NCI-H82 (cell line): ENCODE results near the gene ZFR2.
"Not testable (repeated sequence)": the region's sequence is repeated elsewhere in the genome, so short reads cannot be mapped to it uniquely, and the experiment has no call there.

ENCODE experiments used
- DNase-seq: peaks from one replicate; lab custom pipeline; 2025; lab: John Stamatoyannopoulos, UW

The ZFR2 gene

DNA sequence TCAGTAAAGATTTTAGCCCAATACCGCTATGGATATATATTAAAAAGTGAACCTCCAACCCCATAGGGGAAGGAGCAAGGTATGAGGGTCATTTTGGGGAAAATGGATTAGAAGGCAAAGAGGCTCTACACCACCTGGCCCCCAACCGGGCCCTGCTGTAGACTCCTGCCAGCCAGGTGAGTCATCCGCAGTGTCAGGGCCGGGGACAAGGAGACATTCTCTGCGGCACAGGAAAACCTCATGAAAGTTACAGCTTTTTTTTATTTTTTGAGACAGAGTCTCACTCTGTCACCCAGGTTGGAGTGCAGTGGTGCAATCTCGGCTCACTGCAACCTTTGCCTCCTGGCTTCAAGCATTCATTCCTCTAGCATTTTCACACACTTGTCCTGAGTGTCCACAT, 32.0 kb downstream of the ZFR2 start:
- DNase-seq, result no peak

DNA sequence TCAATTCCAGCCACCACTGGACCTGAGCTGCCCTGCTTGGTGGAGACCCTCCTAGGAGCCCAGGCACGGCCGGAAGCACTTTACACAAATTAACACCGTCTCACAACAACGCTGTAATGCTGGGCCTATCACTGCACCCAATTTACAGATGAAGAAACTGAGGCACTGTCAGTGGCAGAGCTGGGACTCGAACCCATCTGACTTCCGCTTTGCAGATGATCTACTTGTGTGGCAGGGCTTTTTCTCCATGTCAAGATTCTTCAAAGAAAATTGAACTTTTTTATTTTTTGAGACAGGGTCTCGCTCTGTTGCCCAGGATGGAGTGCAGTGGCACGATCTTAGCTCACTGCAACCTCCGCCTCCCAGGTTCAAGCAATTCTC, 33.8 kb downstream of the ZFR2 start:
- no peak for DNase-seq

DNA sequence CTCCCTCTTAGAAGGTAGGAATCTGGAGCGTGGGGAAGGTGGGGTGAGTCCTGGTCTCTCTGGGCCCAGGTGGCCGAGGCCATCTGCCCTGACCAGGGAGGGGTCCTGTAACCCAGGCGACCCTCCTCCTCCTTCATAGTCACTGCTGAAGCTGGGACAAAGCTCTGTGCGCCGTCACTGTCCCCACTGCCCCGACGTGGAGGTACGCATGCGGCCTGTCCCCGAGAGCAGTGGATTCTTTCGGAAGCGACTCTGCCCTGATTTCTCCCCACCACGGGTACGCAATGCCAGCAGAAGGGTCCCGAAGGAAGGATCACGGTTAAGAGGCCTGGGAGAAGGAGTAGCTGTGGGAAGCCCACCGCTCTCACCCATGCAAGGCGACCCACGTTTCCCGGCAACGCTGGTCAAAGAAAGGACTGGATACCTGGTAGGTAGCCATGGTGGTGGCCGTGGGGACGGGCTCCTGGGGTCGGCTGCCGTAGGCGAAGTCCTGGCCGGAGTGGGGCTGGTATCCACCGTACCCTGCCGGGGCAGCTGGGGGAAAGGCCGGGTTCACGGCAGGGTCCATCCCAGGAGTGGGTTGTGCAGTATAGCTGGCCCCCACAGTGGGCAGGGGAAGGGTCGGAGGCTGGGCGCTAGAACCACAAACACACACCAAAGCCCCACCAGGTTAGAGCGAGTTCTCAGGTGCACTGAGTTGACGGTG, 34.3 kb downstream of the ZFR2 start:
- no peak for DNase-seq

DNA sequence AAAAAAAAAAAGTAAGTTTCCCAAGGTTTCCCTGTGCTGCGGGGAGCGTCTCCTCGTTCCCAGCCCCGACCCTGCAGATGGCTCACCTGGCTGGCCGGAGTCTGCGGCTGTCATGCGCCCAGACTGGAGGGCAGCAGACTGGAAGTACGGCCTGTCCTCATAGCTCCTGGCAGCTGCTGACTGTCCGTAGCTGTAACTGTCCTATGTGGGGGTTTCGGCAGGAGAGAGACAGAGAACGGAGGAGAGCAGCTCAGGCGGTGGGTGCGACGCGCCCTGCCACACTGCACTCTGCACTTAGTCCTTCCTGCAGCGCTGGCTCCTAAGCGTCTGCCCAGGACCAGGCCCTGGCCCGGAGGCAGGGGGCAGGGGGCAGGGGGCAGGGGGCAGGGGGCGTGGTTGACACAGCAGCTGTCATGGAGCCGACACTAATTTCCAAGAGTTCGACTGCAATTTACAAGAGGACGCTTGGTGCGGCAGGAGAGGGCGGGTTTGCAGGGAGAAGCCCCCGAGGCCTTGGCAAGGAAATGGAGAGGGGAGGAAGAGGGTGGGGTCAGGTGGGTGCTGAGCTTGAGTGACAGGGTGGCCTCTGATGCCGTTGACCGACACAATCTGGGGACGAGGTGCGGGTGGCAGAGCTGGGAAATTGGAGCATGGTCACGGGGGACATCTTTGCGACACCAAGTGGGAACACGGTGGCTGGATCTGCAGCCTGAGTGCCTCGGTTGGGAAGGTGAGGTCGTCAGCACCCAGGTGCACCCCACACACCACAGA, 35.1 kb downstream of the ZFR2 start:
- DNase-seq, result no peak

DNA sequence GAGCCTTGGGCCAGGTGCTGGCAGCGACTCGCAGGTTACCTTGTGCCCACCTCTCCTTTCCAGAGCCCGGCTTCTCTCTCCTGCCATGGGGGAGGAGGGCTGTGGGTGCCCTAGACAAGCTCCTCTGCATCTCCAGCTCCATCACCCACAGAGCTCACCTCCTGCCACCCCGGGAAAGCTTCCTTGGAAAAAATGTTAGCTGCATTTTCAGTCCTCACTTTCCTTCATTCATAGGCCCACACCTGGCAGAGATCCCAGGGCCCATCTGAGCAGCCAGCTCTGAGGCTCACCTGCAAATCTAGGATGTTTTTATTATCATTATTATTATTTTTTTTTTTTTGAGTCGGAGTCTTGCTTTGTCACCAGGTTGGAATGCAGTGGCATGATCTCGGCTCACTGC, 36.8 kb downstream of the ZFR2 start:
- no peak for DNase-seq

DNA sequence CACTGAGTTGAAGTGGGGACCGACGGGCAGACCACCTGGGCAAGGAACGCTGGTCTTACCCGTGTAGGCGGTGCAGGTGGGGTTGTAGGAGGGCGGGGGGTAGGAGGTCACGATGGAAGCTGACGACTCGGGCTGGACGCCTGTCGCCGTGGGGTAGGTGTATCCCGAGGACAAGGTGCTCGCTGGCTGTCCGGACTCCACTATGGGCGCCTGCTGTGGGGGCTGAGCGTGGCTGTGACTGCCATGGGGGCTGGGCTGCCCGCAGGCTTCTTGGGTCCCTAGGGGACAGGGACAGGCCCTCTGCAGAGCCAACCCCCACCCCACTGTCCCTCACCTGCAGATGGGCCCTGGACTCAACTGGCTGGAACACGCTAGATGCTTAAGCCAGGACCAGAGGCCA, 37.2 kb downstream of the ZFR2 start:
- DNase-seq, result no peak

DNA sequence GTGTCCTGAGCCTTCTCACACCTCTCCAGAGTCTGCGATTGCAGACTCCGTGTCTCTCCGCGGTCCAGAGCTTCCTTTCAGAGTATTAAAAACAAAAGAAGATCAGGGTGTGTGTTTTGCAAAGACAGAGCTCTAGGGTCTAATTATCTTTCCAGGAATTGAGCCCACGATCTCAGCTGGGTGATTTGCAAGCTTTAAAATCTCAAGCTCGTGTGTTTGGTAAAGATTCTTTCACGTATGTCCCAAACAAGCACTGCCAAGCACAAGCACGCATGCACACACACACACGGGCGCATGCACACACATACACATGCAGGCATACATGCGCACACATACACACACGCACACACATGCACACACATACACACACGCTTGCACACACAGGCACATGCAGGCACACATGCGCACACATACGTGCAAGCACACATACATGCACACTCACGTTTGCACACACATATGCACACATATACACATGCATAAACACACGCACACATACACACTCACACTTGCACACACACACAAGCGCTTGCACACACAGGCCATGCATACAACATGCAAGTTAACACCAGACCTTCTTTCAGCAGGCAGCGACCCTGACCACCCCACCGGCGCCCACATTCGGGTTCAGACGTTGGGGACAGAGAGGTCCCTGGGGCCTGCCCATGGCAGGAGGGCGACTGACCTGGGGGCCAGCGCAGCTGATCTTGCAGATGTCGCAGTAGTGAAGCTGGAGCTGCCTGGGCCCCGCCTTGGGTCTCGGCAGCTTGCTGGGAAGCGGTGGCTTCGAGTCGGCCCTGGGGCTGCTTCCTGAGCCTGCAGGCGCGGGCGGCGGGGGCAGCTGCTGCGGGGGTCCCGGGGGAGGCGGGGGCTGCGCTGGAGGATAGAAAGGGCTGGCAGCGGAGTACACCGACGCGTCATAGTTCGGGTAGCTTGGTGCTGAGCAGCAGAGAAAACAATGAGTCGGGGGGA, 37.9 kb downstream of the ZFR2 start:
- DNase-seq, result peak; percentile 12

DNA sequence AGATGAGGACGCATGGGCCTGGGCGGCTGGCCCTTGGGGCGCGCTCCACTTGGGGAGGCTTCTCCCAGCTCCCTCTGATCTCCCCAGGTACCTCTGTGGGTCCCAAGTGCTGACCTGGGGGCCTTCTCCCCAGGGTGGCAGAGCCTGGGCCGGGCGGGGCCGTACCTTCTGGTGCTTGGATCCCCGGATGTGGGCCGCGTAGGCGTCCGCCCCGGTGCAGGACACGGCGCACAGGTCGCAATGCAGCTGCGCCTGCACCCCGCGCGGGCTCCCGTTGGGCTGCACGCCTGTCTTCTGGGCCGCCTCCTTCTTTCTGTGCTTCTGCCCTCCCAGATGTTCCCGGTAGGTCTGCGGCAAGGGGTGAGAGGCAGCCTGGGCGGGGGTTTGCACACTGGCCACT, 41.5 kb downstream of the ZFR2 start:
- no peak for DNase-seq

DNA sequence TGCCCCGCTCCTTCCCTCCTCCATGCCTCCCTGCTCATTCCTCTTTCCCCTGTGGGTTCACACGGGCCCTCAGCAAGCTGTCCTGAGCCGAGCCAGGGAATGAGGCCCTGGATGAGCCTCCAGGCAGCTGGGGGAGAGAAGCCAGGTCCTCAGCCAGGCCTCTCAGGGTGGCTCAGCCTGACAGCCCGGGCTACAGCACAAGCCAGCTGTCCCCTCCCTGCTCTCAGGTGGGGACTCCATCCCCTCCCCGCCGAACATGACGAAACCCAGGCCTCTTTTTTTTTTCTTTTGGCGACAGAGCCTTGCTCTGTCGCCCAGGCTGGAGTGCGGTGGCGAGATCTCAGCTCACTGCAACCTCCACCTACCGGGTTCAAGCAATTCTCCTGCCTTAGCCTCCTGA, 42.7 kb downstream of the ZFR2 start:
- no peak for DNase-seq

DNA sequence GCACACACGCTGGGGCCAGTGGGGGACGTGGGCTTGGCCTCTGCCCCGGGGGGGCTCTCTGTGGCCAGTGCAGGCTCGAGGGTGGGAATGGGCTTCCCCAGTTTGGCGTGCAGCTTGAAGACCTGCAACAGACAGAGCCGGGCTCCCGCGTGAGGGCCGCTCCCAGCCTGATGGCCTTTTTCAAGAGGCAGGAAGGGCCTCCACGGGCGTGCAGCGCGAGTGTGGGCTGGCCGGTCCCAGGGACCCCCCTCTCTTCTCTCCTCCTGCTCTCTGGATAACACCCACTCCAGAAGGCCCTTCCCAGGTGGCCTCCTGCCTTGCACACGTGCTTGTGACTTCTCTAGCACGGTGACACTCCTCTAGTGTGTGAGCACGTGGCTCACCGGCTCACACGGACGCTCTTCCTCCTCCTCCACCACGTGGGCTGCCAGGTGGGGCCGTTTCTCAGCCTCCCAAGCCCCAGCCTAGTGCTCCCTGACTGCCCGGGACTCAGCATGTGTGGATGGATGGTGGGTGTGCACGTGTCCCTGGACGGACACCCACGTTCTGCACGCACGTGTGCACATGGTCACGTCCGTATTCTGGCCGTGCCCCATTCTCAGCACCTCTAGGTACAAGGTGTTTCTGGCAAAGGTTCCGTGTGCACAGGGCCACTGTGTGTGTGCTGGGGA, 43.4 kb downstream of the ZFR2 start:
- DNase-seq, result no peak

DNA sequence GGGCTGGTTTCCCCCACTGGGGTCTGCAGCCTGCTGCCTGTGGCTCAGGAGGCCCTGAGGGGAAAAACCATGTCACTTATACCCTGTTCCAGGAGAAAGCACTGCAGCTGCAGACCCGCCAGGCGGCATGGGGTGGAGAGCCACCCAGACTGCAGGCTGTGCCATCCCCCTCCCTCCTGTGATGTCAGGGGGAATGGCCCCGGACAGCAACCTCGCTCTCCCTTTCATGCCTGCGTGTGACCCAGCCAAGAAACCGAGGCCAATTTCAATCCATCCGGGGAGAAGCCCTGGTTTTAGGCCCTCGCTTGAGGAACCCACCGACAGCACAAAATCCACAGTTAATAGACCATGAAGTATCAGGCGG, 45.5 kb downstream of the ZFR2 start:
- no peak for DNase-seq

DNA sequence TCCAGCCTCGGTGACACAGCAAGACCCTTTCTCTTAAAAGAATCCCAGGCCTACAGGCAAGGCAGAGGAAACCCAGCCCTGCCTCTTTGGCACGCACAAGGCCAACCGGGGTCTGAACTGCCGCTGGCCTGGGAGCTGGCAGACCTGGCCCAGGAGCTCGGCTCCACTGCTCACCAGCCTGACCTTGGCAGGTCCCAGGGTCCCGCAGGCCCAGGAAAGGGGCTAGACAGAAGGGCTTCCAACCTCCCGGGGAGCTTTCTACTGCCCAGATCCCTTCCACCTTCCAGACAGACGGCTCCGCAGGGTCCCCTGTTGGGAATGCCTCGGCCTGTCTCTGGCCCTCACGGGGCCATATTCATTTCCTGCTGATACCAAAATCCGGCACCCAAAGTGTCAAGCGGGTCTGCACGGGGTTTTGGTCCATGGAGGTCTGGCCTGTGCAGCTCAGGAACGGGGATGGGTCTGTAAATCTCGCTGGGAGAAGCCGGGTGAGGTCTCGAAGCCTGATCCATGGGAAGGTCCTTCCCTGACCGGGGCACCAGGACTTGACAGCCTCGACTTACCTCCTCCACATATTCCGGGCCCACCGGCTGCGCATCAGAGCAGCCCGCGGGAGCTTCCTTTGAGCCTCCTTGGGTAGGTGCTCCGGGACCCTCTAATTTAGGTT, 46.0 kb downstream of the ZFR2 start:
- DNase-seq, result no peak

DNA sequence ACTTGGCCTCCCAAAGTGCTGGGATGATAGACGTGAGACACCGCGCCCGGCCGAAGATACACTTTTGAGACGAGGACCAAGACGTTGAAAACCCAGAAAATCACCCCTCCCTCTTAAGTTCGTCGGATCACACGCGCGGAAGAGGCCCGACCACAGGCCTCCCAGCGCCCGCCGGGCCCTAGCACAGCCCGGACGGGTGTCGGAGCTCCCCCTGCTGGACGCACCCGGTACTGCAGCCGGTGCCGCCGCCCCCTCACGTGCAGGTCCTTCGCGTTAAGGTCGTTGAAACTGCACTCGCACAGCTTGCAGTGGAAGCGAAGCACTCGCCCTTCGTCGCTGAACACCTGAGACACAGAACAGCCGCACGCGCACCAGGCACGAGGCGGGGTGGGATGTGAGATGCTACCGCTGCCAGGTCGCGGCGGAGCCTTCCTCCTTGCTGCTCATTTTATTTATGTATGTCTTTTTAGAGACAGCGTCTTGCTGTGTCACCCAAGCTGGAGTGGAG, 46.9 kb downstream of the ZFR2 start:
- DNase-seq, result peak; percentile 66

DNA sequence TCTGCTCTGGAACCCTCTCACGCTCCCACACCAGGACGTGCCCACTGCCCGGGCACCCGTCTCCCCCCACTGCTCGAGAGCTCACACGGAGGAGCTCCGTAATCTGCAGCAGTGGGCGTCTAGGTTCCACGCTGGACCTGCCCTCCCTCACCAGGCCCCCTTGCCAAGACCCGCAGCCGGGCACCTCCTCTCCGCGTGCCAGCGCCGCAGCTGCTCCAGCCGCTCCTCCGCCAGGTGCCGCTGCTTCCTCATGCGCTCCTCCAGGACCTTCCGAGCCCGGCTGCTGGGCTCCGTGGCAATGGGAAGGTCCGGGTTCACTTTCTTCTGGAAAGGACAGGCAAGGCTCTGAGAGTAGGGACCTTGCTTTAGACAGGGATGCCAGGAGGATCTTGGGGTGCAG, 47.7 kb downstream of the ZFR2 start:
- no peak for DNase-seq

DNA sequence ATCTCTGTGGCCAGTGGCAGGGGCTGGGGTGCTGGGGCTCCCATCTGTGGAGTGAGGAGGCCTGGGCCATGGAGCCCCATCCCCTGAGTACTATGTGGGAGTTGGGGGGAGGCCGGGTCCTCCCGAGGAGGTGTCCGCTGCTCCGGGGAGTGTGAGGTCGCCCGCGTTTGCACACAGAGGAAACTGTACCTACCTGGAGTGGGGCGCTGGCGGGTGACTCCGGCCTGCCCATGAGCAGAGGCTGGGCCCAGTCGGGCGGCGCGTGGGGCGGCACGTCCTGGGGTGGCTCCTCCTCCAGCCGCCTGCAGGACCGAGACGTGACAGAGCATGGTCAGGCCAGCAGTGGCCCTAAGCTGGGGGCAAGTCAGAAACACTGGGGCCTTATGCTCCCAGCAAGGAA, 48.8 kb downstream of the ZFR2 start:
- DNase-seq, result no peak

DNA sequence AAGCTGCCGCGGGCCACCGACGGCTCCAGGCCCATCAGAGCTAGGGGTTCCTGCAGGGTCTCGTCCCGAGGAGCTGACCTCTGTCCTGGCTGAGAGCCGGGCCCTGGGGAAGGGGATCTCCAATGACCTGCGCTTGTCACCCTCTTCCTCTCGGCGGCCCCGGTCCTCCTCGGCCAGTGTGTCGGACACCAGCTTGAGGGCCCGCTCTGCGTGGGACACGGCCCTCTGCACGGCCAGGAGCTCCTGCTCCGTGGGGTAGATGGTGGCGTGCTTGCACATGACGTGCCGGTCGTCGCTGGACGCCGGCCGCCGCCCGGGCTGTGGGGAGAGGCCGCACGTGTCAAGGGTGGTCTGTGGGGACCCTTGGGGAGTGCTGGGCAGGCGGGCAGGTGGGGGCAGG, 49.9 kb downstream of the ZFR2 start:
- DNase-seq, result no peak

DNA sequence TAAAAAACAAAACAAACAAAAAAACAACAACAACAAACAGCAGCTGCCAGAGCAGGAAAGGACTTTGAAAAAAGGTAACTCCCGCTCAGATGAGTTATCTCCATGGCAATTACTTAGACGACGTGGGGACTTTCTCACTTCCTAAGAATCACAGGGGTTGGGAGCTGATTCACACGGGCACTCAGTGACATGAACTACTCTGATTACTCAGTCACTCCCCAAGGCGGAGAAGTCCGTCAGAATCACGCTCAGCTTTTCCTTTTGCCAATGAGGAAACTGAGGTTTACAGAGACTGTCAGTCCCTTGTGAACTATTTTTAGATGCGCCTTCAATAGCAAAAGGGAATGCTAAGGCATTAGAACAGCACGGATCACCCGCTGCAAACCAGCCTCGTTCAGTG, 50.4 kb downstream of the ZFR2 start:
- DNase-seq, result no peak

DNA sequence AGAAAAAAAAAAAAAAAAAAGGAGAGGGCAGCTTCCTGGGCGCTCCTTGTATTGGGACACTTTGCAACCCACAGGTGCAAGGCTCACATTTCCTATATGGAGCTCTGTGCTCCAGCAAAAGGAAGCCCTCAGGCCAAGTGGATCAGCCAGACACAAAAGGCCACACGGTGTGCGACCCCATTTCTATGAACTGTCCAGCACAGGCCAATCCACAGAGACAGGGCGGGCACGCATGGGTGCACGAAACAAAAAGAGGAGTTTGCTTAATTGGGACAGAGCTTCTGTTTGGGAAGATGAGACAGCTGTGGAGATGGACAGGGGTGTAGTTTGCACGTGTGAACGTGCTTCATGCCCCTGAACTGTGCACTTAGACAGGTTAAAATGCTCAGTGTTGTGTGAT, 51.1 kb downstream of the ZFR2 start:
- DNase-seq, result no peak

DNA sequence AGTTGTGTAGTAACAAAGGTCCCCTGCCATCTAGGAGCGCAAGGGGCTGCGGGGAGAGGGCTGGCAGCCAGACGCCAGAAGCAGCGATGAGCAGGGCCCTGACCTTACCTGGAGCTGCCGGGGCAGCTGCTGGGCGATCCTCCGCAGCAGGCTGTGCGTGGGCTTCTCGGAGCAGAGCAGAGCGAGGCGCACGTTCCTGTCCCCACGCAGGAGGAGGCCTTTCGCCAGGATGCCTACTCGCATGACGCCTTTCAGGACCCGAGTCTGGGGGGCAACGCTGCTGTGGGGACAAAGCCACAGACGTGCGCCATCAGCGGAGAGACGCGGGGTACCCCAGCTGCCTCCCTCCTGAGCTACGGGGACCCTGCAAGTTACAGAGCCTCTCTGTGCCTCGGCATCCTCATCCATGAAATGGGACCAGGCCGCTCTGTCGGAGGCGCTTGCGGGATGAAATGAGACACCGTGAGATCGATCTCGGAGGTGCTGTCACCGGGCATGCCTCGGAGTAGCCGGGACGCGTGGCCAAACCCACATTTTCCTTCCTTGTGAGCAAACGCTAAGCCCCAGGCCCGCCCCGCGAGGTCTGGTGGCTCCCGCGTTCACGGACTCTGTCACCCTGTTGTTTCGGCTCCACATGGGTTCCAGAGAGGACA, 52.1 kb downstream of the ZFR2 start:
- no peak for DNase-seq

DNA sequence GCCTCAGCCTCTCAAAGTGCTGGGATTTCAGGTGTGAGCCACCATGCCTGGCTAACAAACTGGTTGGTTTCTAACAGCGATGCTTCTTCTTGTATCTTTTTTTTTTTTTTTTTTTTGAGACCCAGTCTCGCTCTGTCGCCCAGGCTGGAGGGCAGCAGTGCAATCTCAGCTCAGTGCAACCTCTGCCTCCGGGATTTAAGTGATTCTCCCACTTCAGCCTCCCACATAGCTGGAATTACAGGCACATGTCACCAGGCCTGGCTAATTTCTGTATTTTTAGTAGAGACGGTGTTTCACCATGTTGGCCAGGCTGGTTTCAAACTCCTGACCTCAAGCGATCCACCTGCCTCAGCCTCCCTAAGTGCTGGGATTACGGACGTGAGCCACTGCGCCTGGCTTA, 52.7 kb downstream of the ZFR2 start:
- DNase-seq, result not testable (repeated sequence)

DNA sequence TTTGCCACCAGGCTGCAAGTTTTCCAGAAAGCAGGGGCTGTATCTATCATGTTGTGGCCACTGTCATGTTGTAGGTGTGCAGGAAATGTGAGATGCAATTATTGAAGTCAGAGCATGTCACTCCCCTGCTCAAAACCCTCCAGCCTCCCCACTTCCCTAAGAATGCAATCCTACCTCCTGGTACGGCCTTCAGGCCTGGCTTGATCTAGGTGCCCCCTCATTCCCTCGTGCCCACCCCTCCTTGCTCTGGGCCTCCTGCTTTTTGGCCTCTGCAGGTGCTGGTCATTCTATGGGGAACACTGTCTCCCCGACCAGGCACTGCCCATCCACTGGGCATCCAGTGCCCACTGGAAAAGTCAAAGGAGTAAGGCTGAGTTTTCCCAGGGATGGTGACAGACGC, 54.2 kb downstream of the ZFR2 start:
- DNase-seq, result no peak
